H1 (cell line): ENCODE data around the gene CROCC. TPM values are rescaled to one million over a fixed set of nuclear protein-coding genes. Genes with fewer than 3 reads are reported as not detected.
A peak's percentile ranks its signal among the peaks of the same experiment; 100 is the strongest.

Experiments used
- CTCF ChIA-PET: fragments of 300-600 bp; sonication (Branson Sonifier 250); formaldehyde crosslinking; loops from one replicate; lab custom pipeline; 2021; ENCODE audit not compliant: partially characterized antibody; lab: Charles Lee
- POLR2A ChIA-PET: fragments of 300-600 bp; sonication (Branson Sonifier 250); formaldehyde crosslinking; loops from one replicate; lab custom pipeline; 2021; ENCODE audit warnings: inconsistent platforms; ENCODE audit not compliant: partially characterized antibody; lab: Charles Lee
- DNase-seq, 2 experiments: peaks; one replicate each; pipeline versions ENCODE4 v3.0.0 to v3.0.0-alpha.2; 2010 to 2022; ENCODE audit warnings: low spot score in 2 of 2, low read depth in 1 of 2, mixed read lengths in 1 of 2
- FAIRE-seq: peaks from 2 replicates; lab custom pipeline; 2011; peaks lifted over from hg19 to GRCh38; lab: Jason Lieb, UNC
- H2AFZ ChIP-seq: 2 replicates; pipeline ENCODE4 v1.8.1; 2012; ENCODE audit warnings: low read length, inconsistent platforms
- H2AK5ac ChIP-seq: 2 replicates; pipeline ENCODE4 v1.6.1; 2013; ENCODE audit warnings: low read depth, low read length
- H2BK120ac ChIP-seq: replicated peaks from 2 replicates; pipeline ENCODE3; 2013; ENCODE audit warnings: low read depth, low read length, inconsistent platforms
- H2BK12ac ChIP-seq: 2 replicates; pipeline ENCODE4 v1.6.1; 2013; ENCODE audit warnings: low read depth, low read length
- H2BK15ac ChIP-seq: 2 replicates; pipeline ENCODE4 v1.6.1; 2013; ENCODE audit warnings: low read length
- H2BK20ac ChIP-seq: 2 replicates; pipeline ENCODE4 v1.6.1; 2013; ENCODE audit warnings: low read length
- H2BK5ac ChIP-seq: 2 replicates; pipeline ENCODE4 v1.6.1; 2013; ENCODE audit warnings: low read depth, low read length
- H3K14ac ChIP-seq: 2 replicates; pipeline ENCODE4 v1.6.1; 2013; ENCODE audit warnings: inconsistent platforms; ENCODE audit not compliant: insufficient read length
- H3K18ac ChIP-seq: 2 replicates; pipeline ENCODE4 v1.6.1; 2013; ENCODE audit warnings: low read length; ENCODE audit errors: extremely low read depth
- H3K23ac ChIP-seq: 2 replicates; pipeline ENCODE4 v1.6.1; 2013; ENCODE audit warnings: inconsistent platforms; ENCODE audit not compliant: insufficient read length
- H3K23me2 ChIP-seq: 2 replicates; pipeline ENCODE4 v1.6.1; 2013; ENCODE audit warnings: low read depth, low read length
- H3K27ac ChIP-seq: 2 replicates; pipeline ENCODE4 v1.6.1; 2011; ENCODE audit warnings: low read depth, low read length, inconsistent platforms
- H3K27me3 ChIP-seq, 4 experiments: replicated peaks in 1 of 4; 1 replicate in 1 of 4; 2 replicates in 3 of 4; pipeline versions ENCODE4 v1.6.1 to v1.8.1; 2011 to 2013; ENCODE audit warnings: low read length in 3 of 4, mild to moderate bottlenecking in 3 of 4, inconsistent platforms in 2 of 4, mixed read lengths in 2 of 4, moderate library complexity in 1 of 4; ENCODE audit not compliant: control insufficient read depth in 3 of 4, insufficient read depth in 3 of 4; ENCODE audit errors: extremely low read depth in 1 of 4
- H3K36me3 ChIP-seq, 4 experiments: 2 replicates each; pipeline versions ENCODE4 v1.6.1 to v1.8.1; 2011 to 2013; ENCODE audit warnings: mild to moderate bottlenecking in 4 of 4, low read length in 3 of 4, moderate library complexity in 2 of 4, control low read depth in 1 of 4, inconsistent platforms in 1 of 4; ENCODE audit not compliant: insufficient read depth in 4 of 4, control insufficient read depth in 2 of 4
- H3K4ac ChIP-seq: replicated peaks from 2 replicates; pipeline ENCODE3; 2013; ENCODE audit warnings: low read length, low read depth, mixed read lengths, inconsistent platforms; ENCODE audit not compliant: insufficient read length
- H3K4me1 ChIP-seq, 4 experiments: replicated peaks in 1 of 4; 1 replicate in 1 of 4; 2 replicates in 3 of 4; pipeline versions ENCODE4 v1.6.1 to v1.8.1; 2011 to 2013; ENCODE audit warnings: low read length in 3 of 4, inconsistent platforms in 2 of 4, mixed read lengths in 1 of 4; ENCODE audit not compliant: insufficient read depth in 4 of 4, control insufficient read depth in 3 of 4
- H3K4me2 ChIP-seq, 2 experiments: 2 replicates each; pipeline versions ENCODE4 v1.6.1 to v1.8.1; 2011 to 2013; ENCODE audit warnings: low read depth in 2 of 2, low read length in 2 of 2, control low read depth in 1 of 2, inconsistent platforms in 1 of 2, mild to moderate bottlenecking in 1 of 2; ENCODE audit not compliant: insufficient read depth in 1 of 2
- H3K4me3 ChIP-seq, 4 experiments: fragments of 200-600, 300-600 bp in 1 of 4; sonication (generic), shearing (Covaris generic), sonication (Bioruptor Twin) in 1 of 4; 2 replicates each; pipeline versions ENCODE4 v1.5.1 to v1.8.1; 2011 to 2016; ENCODE audit warnings: low read length in 4 of 4, low read depth in 3 of 4, control low read depth in 2 of 4, inconsistent platforms in 2 of 4, mild to moderate bottlenecking in 2 of 4, mixed read lengths in 1 of 4, moderate library complexity in 1 of 4; ENCODE audit not compliant: insufficient read depth in 2 of 4; ENCODE audit errors: extremely low read depth in 1 of 4
- H3K56ac ChIP-seq: replicated peaks from 2 replicates; pipeline ENCODE3; 2013; ENCODE audit warnings: low read depth, mild to moderate bottlenecking, mixed read lengths, low read length, inconsistent platforms; ENCODE audit not compliant: insufficient read length
- H3K79me1 ChIP-seq: 2 replicates; pipeline ENCODE4 v1.6.1; 2013; ENCODE audit warnings: low read depth, low read length, control low read depth
- H3K79me2 ChIP-seq, 2 experiments: 2 replicates each; pipeline versions ENCODE4 v1.6.1 to v1.8.1; 2012 to 2013; ENCODE audit warnings: low read length in 2 of 2, mild to moderate bottlenecking in 2 of 2, inconsistent platforms in 1 of 2; ENCODE audit not compliant: insufficient read depth in 2 of 2, control insufficient read depth in 1 of 2
- H3K9ac ChIP-seq, 4 experiments: replicated peaks in 1 of 4; 1 replicate in 1 of 4; 2 replicates in 3 of 4; pipeline versions ENCODE4 v1.6.1 to v1.8.1; 2011 to 2013; ENCODE audit warnings: low read depth in 3 of 4, low read length in 3 of 4, control low read depth in 2 of 4, mild to moderate bottlenecking in 2 of 4, moderate library complexity in 2 of 4, inconsistent platforms in 1 of 4; ENCODE audit errors: extremely low read depth in 1 of 4
- H3K9me3 ChIP-seq, 2 experiments: 2 replicates each; pipeline versions ENCODE4 v1.6.1 to v1.8.1; 2012 to 2013; ENCODE audit warnings: mild to moderate bottlenecking in 2 of 2, moderate library complexity in 2 of 2, control low read depth in 1 of 2, inconsistent platforms in 1 of 2, low read depth in 1 of 2, low read length in 1 of 2, mixed read lengths in 1 of 2; ENCODE audit not compliant: insufficient read depth in 2 of 2
- H4K20me1 ChIP-seq, 2 experiments: replicated peaks in 1 of 2; 2 replicates each; pipeline versions ENCODE3 to v1.8.1; 2011 to 2013; ENCODE audit warnings: inconsistent platforms in 2 of 2, low read length in 2 of 2, mild to moderate bottlenecking in 1 of 2; ENCODE audit not compliant: insufficient read depth in 2 of 2, control insufficient read depth in 1 of 2
- H4K5ac ChIP-seq: 2 replicates; pipeline ENCODE4 v1.6.1; 2013; ENCODE audit warnings: low read length, low read depth, mixed read lengths, inconsistent platforms; ENCODE audit not compliant: insufficient read length
- H4K8ac ChIP-seq: 2 replicates; pipeline ENCODE4 v1.8.0; 2013; ENCODE audit warnings: mild to moderate bottlenecking, moderate library complexity, low read length, inconsistent platforms; ENCODE audit not compliant: insufficient read depth; ENCODE audit errors: extremely low read depth
- H4K91ac ChIP-seq: replicated peaks from 2 replicates; pipeline ENCODE3; 2013; ENCODE audit warnings: low read length, mixed read lengths, inconsistent platforms; ENCODE audit not compliant: insufficient read length
- CREB1 ChIP-seq: IDR thresholded peaks from 2 replicates; pipeline ENCODE4 v1.6.1; 2012; ENCODE audit warnings: inconsistent platforms
- WGBS, 2 experiments: shearing (Covaris generic) in 1 of 2; methylation state at CpG; one replicate each; pipeline versions ENCODE4 v1.1.6 to v1.1.7; 2013 to 2015; ENCODE audit warnings: low lambda C conversion rate in 2 of 2, mixed read lengths in 2 of 2, inconsistent platforms in 1 of 2, low coverage in 1 of 2, missing lambda C conversion rate in 1 of 2; ENCODE audit not compliant: insufficient replicate concordance in 2 of 2, insufficient coverage in 1 of 2, insufficient read length in 1 of 2; ENCODE audit errors: extremely low coverage in 1 of 2, missing lambda C conversion rate in 1 of 2; 5-methylcytosine and 5-hydroxymethylcytosine counted together
- polyA plus RNA-seq, 7 experiments: library from polyadenylated mRNA; depleted of rRNA in 3 of 7; stranded (reverse) in 5 of 7; unstranded in 2 of 7; fragments of >200 nt in 5 of 7; fragments of 200-250 nt in 2 of 7; gene quantifications; 1 replicate in 5 of 7; 2 replicates in 1 of 7; 4 replicates in 1 of 7; pipeline versions ENCODE4 v1.2.1 to v1.2.3, GENCODE V29; 2011 to 2013; ENCODE audit warnings: missing spikeins in 2 of 7, mixed read lengths in 2 of 7
- total RNA-seq: library from RNA; stranded (reverse); fragmentation: NEBNext Ultra II Directional; extraction: Animal tissue kit (Norgen Biotek cat#: 25700); gene quantifications from 2 replicates; pipeline ENCODE4 v1.2.1, GENCODE V29; 2021

The CROCC gene
- total and polyA plus RNA-seq, 2 of the 8 experiments (the other 6 are each of a cell fraction or from before 2014, with no cell fraction given), result 12.1 to 39.5 TPM

DNA sequence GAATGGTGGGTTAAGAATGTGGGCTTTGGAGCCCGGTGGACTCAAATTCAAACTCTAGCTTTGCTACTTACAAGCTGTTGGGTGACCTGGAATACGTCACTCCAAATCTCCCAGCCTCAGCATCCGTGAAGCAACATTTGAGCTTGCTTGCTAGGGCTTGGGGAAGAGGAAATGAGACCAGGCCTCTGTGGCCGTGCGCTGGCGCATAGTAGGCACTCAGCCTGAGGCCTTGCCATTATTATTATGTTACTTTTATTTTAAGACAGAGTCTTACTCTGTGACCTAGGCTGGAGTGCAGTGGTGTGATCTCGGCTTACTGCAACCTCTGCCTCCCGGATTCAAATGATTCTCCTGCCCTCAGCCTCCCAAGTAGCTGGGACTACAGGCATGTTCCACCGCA, 70.9 kb downstream of the CROCC start:
- Histone ChIP-seq H2BK120ac (no peak overlapping the region), H3K27me3 (no peaks in the 10 kb centered on the region), H3K36me3 (peaks cover 2 to 11% (median 7%) of the 10 kb centered on the region in 4 experiments; a peak in 5 of 8 replicates), H3K4me2 (no peak overlapping the region), H4K91ac (no peak overlapping the region), H3K79me2 (no peaks in the 10 kb centered on the region), H2AK5ac (no peak overlapping the region), H2BK5ac (no peak overlapping the region), H3K79me1 (no peaks in the 10 kb centered on the region), H3K23me2 (no peaks in the 10 kb centered on the region), H3K56ac (no peak overlapping the region), H3K4ac (no peak overlapping the region), H3K23ac (no peak overlapping the region), H2AFZ (no peak overlapping the region), H3K9ac (no peak overlapping the region), H3K4me3 (no peak overlapping the region), H3K14ac (no peak overlapping the region), H3K9me3 (no peaks in the 10 kb centered on the region), H3K4me1 (no peaks in the 10 kb centered on the region), H2BK12ac (no peak overlapping the region), H2BK20ac (no peak overlapping the region), H4K8ac (no peak overlapping the region; the same call in 1 of the 2 replicates), H3K27ac (no peak overlapping the region), H2BK15ac (no peak overlapping the region), H4K5ac (no peak overlapping the region), H4K20me1 (peaks cover 0 to 3% of the 10 kb centered on the region in 2 experiments), H3K18ac (no peak overlapping the region)
- CTCF ChIA-PET, result interaction anchor here (0.6 to 1.6 kb wide), 8 partner anchors 10 to 289 kb away, joined by 3 to 5 read pairs (median 4); no protein-coding TSS in a partner anchor
- no peak for FAIRE-seq
- peak in 1 of 2 experiments; percentile 37 for DNase-seq
- POLR2A ChIA-PET, result interaction anchor here (0.8 to 1.9 kb wide), 7 partner anchors 10 to 63 kb away, joined by 3 to 6 read pairs (median 3); no protein-coding TSS in a partner anchor
- WGBS, 2 experiments, result 90% methylated on average over 9 of the region's 9 CpGs; no CpG with 5 or more reads in 1 of the 2 experiments
- TF ChIP-seq CREB1, result no peak
